Smooth muscle cell (in vitro differentiated cells): ENCODE measurements around the gene TLX3. TPM values are rescaled to one million over a fixed set of nuclear protein-coding genes. Genes with fewer than 3 reads are reported as not detected.

Experiments
- DNase-seq: peaks from one replicate; lab custom pipeline; 2025; ENCODE audit not compliant: unreplicated experiment; lab: John Stamatoyannopoulos, UW
- H2AFZ ChIP-seq: fragments of 200-600 bp; sonication (generic); 2 replicates; pipeline ENCODE4 v1.6.0; 2016; ENCODE audit warnings: antibody characterized with exemption, low read depth, mild to moderate bottlenecking
- H3F3A ChIP-seq: fragments of 200-600 bp; sonication (generic); 2 replicates; pipeline ENCODE4 v1.6.0; 2017; ENCODE audit warnings: antibody characterized with exemption, low read depth
- H3K27ac ChIP-seq: fragments of 200-600 bp; sonication (generic); 2 replicates; pipeline ENCODE4 v1.5.1; 2016; ENCODE audit warnings: low read depth, mild to moderate bottlenecking
- H3K27me3 ChIP-seq: fragments of 200-600 bp; sonication (generic); 2 replicates; pipeline ENCODE4 v1.6.1; 2016; ENCODE audit warnings: low read depth, mild to moderate bottlenecking
- H3K36me3 ChIP-seq: fragments of 200-600 bp; sonication (generic); 2 replicates; pipeline ENCODE4 v1.5.1; 2016; ENCODE audit warnings: low read depth
- H3K4me1 ChIP-seq: fragments of 200-600 bp; sonication (generic); 2 replicates; pipeline ENCODE4 v1.5.1; 2016; ENCODE audit warnings: low read depth
- H3K4me2 ChIP-seq: fragments of 200-600 bp; sonication (generic); 2 replicates; pipeline ENCODE4 v1.6.0; 2016; ENCODE audit warnings: mild to moderate bottlenecking
- H3K4me3 ChIP-seq: fragments of 200-600 bp; sonication (generic); 2 replicates; pipeline ENCODE4 v1.5.1; 2016; ENCODE audit warnings: mild to moderate bottlenecking
- H3K79me2 ChIP-seq: fragments of 200-600 bp; sonication (generic); 2 replicates; pipeline ENCODE4 v1.6.0; 2016; ENCODE audit warnings: low read depth, mild to moderate bottlenecking
- H3K9ac ChIP-seq: fragments of 200-600 bp; sonication (generic); 2 replicates; pipeline ENCODE4 v1.6.0; 2016; ENCODE audit warnings: low read depth
- H3K9me3 ChIP-seq: fragments of 200-600 bp; sonication (generic); replicated peaks from 2 replicates; pipeline ENCODE4 v1.5.1; 2016; ENCODE audit warnings: low read depth
- H4K20me1 ChIP-seq: fragments of 200-600 bp; sonication (generic); 2 replicates; pipeline ENCODE4 v1.6.0; 2016; ENCODE audit warnings: low read depth
- WGBS: methylation state at CpG from one replicate; pipeline ENCODE4 v1.1.7; 2016; ENCODE audit warnings: low lambda C conversion rate; 5-methylcytosine and 5-hydroxymethylcytosine counted together
- polyA plus RNA-seq: library from polyadenylated mRNA; unstranded; fragments of >200 nt; fragmentation: Nextera tagmentation; extraction: Ambion mirVana; gene quantifications from 2 replicates; pipeline ENCODE4 v1.2.1, GENCODE V29; 2016
- total RNA-seq: library from RNA; depleted of rRNA; stranded (reverse); fragments of >200 nt; gene quantifications from 2 replicates; pipeline ENCODE4 v1.2.3, GENCODE V29; 2014
- TF ChIP-seq, protein P1 (sequence below): fragments of 200-600 bp; sonication (generic); IDR thresholded peaks from 2 replicates; pipeline ENCODE4 v1.5.1; 2017; ENCODE audit warnings: borderline replicate concordance, mild to moderate bottlenecking, antibody characterized with exemption; ENCODE audit not compliant: insufficient read depth, poor library complexity, severe bottlenecking

TLX3 gene
- total and polyA plus RNA-seq, 2 experiments from 2014 or later, result 0.10 TPM; not detected in 1

DNA sequence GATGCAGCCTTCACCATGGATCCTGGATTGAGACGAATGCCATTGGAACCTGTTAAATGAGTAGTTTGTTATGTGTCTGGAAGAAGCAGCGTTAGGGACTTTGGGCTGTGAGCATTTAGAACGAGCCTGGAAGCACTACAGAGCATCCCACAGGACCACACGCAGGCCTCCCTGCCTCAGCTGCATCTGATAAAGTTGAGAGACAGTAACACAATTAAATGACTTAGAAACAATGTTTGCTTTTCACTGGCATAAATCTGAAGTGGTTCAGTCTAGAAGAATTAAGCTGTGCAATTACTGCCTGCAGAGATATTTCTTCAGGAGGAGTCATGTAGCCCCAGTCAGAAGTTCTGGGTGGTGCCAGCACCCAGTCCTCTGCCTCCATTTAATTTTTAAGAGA, 9.8 kb upstream of the TLX3 start:
- H3K4me2 ChIP-seq, result no peak overlapping the region
- H3K4me1 ChIP-seq, result peaks cover 6% of the 10 kb centered on the region
- no peak overlapping the region for H3K9ac ChIP-seq
- WGBS, result 97% methylated on average over 4 of the region's 4 CpGs
- no peaks in the 10 kb centered on the region for H4K20me1 ChIP-seq
- peaks cover 14% of the 10 kb centered on the region for H3F3A ChIP-seq
- no peak overlapping the region for H3K27ac ChIP-seq
- H3K4me3 ChIP-seq, result no peak overlapping the region
- TF ChIP-seq, protein P1, sequence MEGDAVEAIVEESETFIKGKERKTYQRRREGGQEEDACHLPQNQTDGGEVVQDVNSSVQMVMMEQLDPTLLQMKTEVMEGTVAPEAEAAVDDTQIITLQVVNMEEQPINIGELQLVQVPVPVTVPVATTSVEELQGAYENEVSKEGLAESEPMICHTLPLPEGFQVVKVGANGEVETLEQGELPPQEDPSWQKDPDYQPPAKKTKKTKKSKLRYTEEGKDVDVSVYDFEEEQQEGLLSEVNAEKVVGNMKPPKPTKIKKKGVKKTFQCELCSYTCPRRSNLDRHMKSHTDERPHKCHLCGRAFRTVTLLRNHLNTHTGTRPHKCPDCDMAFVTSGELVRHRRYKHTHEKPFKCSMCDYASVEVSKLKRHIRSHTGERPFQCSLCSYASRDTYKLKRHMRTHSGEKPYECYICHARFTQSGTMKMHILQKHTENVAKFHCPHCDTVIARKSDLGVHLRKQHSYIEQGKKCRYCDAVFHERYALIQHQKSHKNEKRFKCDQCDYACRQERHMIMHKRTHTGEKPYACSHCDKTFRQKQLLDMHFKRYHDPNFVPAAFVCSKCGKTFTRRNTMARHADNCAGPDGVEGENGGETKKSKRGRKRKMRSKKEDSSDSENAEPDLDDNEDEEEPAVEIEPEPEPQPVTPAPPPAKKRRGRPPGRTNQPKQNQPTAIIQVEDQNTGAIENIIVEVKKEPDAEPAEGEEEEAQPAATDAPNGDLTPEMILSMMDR, result no peak
- H3K9me3 ChIP-seq, result no peaks in the 10 kb centered on the region
- peaks cover 11% of the 10 kb centered on the region for H3K27me3 ChIP-seq
- no peak overlapping the region for H2AFZ ChIP-seq
- H3K79me2 ChIP-seq, result no peaks in the 10 kb centered on the region
- no peaks in the 10 kb centered on the region for H3K36me3 ChIP-seq
- DNase-seq, result no peak

DNA sequence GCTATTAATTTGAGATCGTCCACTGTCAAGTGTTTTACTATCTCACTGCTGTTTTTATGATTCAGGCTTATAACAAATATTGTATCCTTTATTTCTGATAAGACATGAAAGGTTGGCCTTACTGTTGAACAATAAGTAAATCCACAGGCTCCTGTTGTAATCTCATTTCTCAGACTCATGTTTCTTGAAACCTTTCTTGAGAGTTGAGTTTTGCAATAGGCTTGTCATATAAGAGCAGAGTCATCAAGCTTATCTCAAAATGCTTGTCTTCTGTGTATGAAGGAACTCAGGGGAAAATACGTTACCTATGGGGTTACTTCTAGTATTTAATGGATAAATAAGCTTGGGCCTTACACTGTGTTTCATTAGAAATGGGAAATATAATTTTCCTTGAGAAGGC, 9.2 kb upstream of the TLX3 start:
- peaks cover 6% of the 10 kb centered on the region for H3K4me1 ChIP-seq
- TF ChIP-seq, protein P1, result no peak
- DNase-seq, result no peak
- H3K4me2 ChIP-seq, result no peak overlapping the region
- peaks cover 17% of the 10 kb centered on the region for H3K27me3 ChIP-seq
- WGBS, result 90% methylated on average over 2 of the region's 2 CpGs
- H3K9me3 ChIP-seq, result no peaks in the 10 kb centered on the region
- H3F3A ChIP-seq, result peaks cover 14% of the 10 kb centered on the region
- no peak overlapping the region for H2AFZ ChIP-seq
- H3K9ac ChIP-seq, result no peak overlapping the region
- no peak overlapping the region for H3K27ac ChIP-seq
- H3K79me2 ChIP-seq, result no peaks in the 10 kb centered on the region
- no peaks in the 10 kb centered on the region for H4K20me1 ChIP-seq
- no peaks in the 10 kb centered on the region for H3K36me3 ChIP-seq
- H3K4me3 ChIP-seq, result no peak overlapping the region

DNA sequence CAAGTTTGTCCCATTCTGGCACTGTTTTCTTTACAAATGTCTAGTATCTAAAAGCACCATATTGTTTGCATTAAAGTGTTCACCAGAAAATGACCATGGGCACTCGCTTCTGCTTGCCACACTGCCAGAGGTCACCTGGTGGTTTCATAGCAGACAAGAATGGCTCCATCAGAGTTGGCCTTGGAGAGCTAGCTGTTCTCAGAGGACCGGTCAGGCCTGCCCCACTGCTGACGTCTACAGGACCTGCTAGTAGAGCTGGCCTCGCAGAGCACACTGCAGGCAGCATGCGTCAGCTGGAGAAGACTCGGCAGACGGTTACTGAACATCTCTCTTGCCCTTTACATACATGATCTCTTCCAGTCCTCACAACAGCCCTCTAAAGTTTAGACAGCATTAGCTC, 8.7 kb upstream of the TLX3 start:
- Histone ChIP-seq H3K9me3 (no peaks in the 10 kb centered on the region), H3K36me3 (no peaks in the 10 kb centered on the region), H2AFZ (no peak overlapping the region), H3K4me3 (no peak overlapping the region), H3K9ac (no peak overlapping the region), H3F3A (peaks cover 12% of the 10 kb centered on the region), H3K4me2 (no peak overlapping the region), H3K27ac (no peak overlapping the region), H3K4me1 (peaks cover 6% of the 10 kb centered on the region), H4K20me1 (no peaks in the 10 kb centered on the region), H3K79me2 (no peaks in the 10 kb centered on the region), H3K27me3 (peaks cover 22% of the 10 kb centered on the region)
- DNase-seq, result no peak
- TF ChIP-seq, protein P1, result no peak
- WGBS, result 95% methylated on average over 7 of the region's 7 CpGs

DNA sequence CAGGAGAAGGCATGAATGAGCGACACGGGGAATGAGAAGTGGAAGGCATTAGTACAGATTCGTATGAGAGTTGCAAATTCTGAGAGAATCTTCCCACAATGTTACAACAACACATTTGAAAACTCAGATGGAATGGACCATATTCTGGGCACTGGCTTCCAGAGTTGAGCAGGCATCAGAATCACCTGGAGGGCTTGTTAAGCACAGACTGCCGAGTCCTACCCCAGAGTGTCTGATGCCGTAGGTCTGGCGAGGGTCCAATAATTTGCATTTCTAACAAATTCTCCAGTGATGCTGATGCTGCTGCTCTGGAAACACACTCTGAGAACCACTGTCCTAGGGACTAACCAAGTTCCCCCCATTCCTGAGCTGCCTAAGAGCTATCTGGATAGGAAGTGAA, 2.9 kb upstream of the TLX3 start:
- peaks cover 14% of the 10 kb centered on the region for H3K4me1 ChIP-seq
- peaks cover 80% of the 10 kb centered on the region for H3K27me3 ChIP-seq
- H4K20me1 ChIP-seq, result no peaks in the 10 kb centered on the region
- 86% methylated on average over 6 of the region's 6 CpGs for WGBS
- H3K4me3 ChIP-seq, result no peak overlapping the region
- no peaks in the 10 kb centered on the region for H3K9me3 ChIP-seq
- no peak overlapping the region for H3K9ac ChIP-seq
- TF ChIP-seq, protein P1, result no peak
- H2AFZ ChIP-seq, result no peak overlapping the region
- no peaks in the 10 kb centered on the region for H3K36me3 ChIP-seq
- H3K27ac ChIP-seq, result no peak overlapping the region
- no peak overlapping the region for H3K4me2 ChIP-seq
- no peaks in the 10 kb centered on the region for H3F3A ChIP-seq
- H3K79me2 ChIP-seq, result no peaks in the 10 kb centered on the region
- DNase-seq, result no peak
